GM18951 (cell line): ENCODE data around the gene ZNF593OS.

ENCODE experiments used
- POLR2A ChIP-seq: IDR thresholded peaks from 4 replicates; pipeline ENCODE4 v1.6.1; 2011; ENCODE audit warnings: mild to moderate bottlenecking; ENCODE audit not compliant: insufficient read length, insufficient read depth; ENCODE audit errors: extremely low read depth
- in situ Hi-C: fragments of 300-500 bp; cut with MboI; formaldehyde crosslinking; loops from one replicate; pipeline ENCODE4 v1.12.0; 2022; ENCODE audit warnings: low sequenced_read_pairs, mixed read lengths, inconsistent platforms; ENCODE audit not compliant: unreplicated experiment

ZNF593OS gene

DNA sequence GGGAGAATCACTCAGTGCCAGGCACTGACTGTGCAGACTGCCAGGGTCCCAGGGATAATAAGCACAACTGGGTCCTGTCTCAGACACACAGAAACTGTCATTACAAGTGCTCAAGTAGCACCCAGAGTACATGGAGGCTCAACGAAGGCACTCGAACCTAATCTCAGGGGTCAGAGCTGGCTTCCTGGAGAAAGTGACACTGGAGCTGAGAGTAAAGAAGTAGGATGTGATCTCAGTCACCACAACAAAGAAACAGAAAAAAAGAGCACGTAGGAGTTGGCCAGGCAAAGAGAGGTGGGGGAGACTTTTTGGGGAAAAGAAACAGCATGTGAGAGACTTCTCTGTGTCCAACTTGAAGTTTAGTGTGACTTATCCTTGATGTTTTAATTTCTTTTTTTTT, 20.1 kb upstream of the ZNF593OS start:
- in situ Hi-C loops: no loop called here
- no peak for TF ChIP-seq POLR2A

DNA sequence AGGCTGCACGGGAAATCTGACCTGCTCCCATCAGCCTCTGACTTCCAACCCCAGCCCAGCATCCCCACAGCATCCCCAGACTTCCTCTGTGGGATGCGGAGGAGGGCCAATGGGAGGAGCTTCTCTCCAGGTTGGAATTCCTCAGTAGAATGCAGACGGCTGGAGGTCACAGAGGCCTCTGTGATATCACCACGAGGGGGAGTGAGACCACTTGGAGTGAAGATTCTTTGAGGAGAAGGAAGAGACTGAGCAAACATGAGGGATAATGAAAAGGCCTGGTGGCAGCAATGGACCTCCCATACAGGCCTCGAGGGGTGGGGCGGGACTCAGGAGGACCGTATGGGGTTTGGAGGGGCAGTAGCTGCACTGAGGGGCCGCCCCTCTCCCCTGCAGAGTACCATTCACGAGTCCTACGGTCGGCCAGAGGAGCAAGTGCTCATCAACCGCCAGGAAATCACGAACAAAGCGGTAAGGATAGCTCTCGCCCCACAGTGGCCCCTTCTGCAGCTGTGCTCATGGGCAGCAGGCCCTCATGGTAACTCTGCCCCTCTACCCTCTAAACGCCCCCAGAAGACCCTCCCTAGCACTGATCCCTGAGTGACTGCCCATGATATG, 18.8 kb upstream of the ZNF593OS start, which contains the start of gene CATSPER4:
CATSPER4 (plus strand) TSS at position 230 of the 615 bp plus-strand sequence; CDS start at position 256, 26 bp downstream.
- TF ChIP-seq POLR2A: no peak
- in situ Hi-C loops: no loop called here

DNA sequence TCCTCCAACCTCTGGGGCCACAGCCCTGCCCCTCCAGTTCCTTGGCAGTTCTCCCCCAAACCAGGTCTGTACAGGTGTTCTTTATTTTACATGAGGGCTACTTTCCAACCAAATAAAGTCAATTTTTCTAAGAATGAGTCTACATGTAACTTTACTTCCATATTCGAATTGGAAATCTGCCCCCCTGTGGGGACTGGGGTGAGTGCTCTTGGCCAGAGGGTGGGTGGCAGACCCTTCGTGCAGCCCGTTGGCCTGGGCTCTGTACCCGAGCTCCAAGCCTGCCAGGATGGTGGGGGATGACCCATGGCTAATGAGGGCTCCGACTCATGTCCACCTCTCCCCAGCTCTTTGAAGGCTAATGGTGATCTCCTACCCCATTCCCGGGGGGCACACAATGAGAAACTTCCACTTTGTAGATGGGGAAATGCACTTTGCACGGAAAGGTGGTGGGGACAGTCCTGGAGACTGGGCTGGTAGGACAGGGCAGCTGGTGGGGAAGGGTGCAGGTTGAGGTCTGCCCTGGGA, 18.2 kb upstream of the ZNF593OS start:
- TF ChIP-seq POLR2A: no peak
- in situ Hi-C loops: no loop called here

DNA sequence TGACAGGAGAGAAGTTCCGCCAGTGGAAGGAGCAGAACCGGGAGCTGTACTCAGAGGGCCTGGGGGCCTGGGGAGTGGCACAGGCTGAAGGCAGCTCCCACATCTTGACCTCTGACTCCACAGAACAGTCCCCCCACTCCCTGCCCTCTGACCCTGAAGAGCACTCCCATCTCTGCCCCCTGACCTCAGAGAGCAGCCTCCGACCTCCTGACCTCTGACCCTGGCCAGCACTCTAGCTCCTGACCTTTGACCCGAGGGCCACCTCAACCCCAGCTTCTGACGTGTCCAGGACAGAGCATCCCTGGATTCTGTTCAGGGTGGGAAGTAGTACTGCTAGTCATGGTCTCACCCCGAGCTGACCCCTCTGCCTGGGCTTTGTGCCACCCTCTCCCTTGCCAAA, 17.7 kb upstream of the ZNF593OS start:
- no peak for TF ChIP-seq POLR2A
- in situ Hi-C loops: no loop called here

DNA sequence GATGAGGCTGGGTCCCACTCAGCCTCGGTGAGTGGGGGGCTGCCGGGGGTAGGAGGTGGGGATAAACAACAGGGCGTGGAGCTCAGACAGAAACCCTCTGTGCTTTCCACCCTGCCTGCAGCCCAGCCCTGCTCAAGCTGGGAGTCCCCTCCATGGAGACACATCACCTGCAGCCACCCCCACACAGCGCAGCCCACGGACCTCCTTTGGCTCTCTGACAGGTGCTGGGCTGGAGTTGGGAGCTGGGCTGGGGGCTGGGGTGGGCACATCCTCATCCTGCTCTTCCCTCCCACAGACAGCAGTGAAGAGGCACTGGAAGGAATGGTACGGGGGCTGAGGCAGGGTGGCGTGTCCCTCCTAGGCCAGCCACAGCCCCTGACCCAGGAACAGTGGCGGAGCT, 16.8 kb upstream of the ZNF593OS start:
- in situ Hi-C loops: no loop called here
- TF ChIP-seq POLR2A: no peak

DNA sequence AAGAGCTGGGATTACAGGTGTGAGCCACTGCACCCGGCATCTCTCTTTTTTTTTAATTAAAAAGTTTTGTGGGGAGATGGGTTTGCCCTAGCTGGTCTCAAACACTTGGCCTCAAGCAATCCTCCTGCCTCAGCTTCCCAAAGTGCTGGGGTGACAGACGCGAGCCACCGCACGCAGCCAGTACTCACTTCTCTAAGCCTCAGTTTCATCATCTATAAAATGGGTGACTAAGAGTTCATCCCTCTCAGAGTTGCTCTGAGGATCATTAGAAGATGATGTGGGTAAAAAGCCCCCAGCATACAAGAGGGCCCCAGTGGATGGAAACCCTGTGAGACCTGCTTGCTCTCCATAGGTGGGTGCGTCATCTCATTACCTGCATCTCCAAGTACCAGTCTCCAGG, 16.2 kb upstream of the ZNF593OS start:
- no peak for TF ChIP-seq POLR2A
- in situ Hi-C loops: no loop called here

DNA sequence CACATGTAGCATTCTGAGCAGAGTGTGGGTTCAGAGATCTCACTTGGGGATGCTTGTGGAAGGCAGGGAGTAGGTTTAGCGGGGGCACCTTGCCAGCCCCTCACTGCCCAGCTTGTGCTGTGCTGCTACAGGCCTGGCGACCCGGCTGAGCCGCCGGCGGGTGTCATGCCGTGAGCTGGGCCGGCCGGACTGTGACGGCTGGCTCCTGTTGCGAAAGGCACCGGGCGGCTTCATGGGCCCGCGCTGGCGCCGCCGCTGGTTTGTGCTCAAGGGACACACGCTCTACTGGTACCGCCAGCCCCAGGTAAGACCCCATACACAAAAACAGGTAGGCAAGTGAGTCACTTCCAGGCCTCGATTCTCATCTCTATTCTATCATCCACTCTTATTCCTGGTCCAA, 13.3 kb upstream of the ZNF593OS start:
- TF ChIP-seq POLR2A: no peak

DNA sequence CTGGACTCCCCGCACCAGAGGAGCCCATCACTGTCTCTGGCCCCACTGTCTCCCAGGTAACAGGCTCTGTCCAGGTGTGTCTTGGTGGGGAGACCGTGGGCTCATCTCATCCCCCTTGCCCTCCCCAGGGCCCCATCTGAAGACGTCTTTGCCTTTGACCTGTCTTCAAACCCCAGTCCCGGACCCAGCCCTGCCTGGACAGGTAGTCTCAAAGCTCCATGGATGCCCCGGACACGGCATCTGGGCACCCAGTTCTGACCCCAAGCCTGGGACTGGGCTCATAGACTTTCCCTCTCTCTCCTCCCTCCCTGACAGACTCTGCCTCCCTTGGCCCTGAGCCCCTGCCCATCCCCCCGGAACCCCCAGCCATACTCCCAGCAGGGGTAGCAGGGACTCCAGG, 12.5 kb upstream of the ZNF593OS start:
- no peak for TF ChIP-seq POLR2A
- in situ Hi-C loops: no loop called here

More for the DNA sequence above, 13.3 kb upstream of the ZNF593OS start:
- in situ Hi-C loops: no loop called here

DNA sequence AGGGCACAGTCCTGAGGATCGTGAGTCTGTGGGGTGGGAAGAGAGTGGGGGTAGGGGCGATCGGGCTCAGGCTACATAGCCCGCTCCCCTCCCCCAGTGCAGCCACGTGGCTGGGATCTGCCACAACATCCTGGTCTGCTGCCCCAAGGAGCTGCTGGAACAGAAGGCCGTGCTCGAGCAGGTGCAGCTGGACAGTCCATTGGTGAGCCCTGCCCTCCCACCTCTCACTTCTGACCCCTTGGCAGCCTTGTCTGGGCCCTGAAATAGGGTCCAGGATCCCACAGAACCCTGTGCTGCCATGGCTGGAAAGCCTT, 10.7 kb upstream of the ZNF593OS start:
- in situ Hi-C loops: no loop called here
- TF ChIP-seq POLR2A: no peak

DNA sequence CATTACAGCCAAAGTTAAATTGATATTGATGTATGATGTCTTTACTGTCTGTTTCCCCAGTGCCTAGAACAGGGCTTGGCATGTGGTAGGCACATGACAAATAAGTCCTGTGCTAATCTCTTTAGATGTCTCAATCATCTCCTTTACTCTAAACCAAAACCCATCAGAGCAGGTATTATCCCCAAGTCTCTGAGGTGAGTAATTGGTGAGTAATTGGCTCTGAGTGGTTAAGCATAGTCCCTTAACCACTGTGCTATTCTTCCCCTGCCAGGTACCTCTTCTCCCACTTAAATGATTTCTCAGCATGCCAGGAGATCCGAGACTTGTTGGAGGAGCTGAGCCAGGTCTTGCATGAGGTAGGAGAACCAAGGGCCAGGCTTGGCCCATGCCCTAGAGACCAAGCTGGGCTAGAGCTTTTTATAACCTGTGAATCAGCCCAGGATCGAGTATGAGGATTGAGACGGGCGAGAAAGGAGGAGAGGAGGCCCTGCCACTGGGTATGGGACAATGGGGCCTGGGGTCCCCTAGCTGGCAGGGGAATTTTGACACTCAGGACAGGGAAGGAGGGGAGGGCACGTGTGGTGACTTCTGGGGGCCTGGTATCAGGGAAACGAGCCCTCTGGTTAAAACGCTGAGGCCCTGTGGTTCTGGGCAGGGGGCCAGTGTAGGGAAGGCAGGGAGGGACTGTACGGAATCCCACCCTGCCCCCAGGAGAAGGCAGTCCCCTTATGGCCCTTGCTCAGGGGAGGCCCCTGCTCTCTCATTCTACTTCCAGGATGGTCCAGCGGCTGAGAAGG, 10.2 kb upstream of the ZNF593OS start:
- TF ChIP-seq POLR2A: no peak
- in situ Hi-C loops: no loop called here

DNA sequence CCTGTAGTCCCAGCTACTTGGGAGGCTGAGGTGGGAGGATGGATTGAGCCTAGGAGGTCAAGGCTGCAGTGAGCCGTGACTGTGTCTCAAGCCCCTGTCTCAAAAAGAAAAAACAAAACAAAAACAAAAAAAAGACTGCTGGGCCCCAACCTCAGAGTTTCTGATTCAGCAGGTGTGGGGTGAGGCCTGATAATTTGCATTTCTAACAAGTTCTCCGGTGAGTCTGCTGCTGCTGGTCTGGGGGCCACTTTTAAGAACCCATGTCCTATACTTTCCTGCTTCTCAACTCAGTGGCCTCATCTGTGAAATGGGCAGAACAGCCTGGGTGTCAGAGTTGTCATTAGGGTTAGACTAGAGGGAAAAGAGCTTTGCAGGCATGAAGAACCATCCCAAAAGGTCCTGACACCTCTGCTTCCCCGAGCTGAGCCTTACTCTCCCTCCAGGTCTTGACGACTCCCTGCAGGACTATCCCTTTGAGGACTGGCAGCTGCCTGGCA, 8.4 kb upstream of the ZNF593OS start:
- in situ Hi-C loops: no loop called here
- TF ChIP-seq POLR2A: no peak

DNA sequence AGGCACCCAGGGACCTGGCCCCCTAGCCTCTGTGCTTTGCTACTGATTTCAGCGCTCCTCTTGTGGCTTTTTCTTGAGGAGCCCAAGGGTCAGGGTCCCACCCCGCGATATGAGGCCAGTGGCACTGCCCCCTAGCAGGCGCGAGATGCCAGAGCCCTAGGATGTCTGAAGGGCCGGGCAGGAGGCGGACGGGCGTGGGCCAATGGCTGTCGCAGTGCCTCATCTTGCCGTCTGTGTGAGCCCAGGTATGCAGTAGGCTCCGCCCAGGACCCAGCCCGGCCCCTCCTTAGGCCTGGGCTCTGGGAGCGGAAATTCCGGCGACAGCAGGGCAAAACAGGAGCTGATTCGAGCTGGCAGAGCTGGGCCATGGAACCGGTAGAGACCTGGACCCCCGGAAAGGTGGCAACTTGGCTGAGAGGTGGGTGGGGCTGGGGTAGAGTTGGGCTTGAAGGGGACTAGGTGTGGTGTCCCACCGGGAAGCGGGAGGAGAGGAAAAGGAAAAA, 5.6 kb upstream of the ZNF593OS start, which contains the start of gene CNKSR1:
CNKSR1 (plus strand) TSS at position 310 of the 503 bp plus-strand sequence; CDS start at position 367, 57 bp downstream.
- in situ Hi-C loops: no loop called here
- TF ChIP-seq POLR2A: no peak

DNA sequence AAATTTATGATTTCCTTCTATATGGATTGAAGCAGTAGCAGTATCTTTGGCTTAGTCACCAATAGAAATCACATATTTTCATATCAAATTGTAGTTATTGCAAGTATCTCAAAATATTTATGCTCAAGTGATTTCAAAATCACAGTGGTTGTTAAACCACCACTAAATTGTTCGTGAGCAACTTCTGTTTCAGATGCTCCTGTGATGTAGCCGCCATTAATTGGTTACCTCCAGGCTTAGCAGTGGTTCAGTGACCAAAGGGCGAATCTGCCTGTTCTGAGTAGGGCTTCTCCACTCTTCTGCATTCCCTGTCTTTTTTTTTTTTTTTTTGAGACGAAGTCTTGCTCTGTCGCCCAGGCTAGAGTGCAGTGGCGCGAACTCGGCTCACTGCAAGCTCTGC, 3.7 kb upstream of the ZNF593OS start:
- TF ChIP-seq POLR2A: no peak
- in situ Hi-C loops: no loop called here

DNA sequence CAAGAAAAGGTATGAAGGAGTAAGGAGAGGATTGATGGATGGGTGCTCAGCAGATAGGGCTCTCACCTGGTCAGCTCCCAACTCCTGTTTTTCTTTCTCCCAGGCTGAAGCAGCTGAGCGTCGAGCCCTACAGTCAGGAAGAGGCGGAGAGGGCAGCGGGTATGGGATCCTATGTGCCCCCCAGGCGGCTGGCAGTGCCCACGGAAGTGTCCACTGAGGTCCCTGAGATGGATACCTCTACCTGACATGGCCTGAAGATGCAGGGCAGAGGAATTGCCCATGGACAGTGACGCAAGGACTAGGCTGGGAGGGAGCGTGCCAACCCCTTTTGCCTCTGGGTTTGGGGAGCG, 1.2 kb downstream of the ZNF593OS start:
- no peak for TF ChIP-seq POLR2A
- in situ Hi-C loops: no loop called here
